GM12878 (cell line): ENCODE data around the gene DIP2B. TPM values are rescaled to one million over a fixed set of nuclear protein-coding genes. Genes with fewer than 3 reads are reported as not detected.

ENCODE experiments used
- ASH2L ChIP-seq: fragments of 300-600, 200-600 bp; sonication (generic); IDR thresholded peaks from 2 replicates; pipeline ENCODE4 v1.6.1; 2017; ENCODE audit warnings: low read depth, mild to moderate bottlenecking, borderline replicate concordance
- ATF3 ChIP-seq: IDR thresholded peaks from 2 replicates; pipeline ENCODE4 v1.6.1; 2011; ENCODE audit warnings: low read depth, mild to moderate bottlenecking, low read length, moderate library complexity, borderline replicate concordance; ENCODE audit errors: extremely low read depth
- BHLHE40 ChIP-seq, 2 experiments: fragments of 450-650 bp in 1 of 2; IDR thresholded peaks; 2 replicates each; pipeline ENCODE4 v1.6.1; 2011 to 2017; ENCODE audit warnings: low read depth in 2 of 2, borderline replicate concordance in 1 of 2, improper control_type of control experiment in 1 of 2, low read length in 1 of 2, mild to moderate bottlenecking in 1 of 2
- CBFB ChIP-seq: IDR thresholded peaks from 2 replicates; pipeline ENCODE4 v1.6.1; 2016; ENCODE audit warnings: antibody characterized with exemption, low read depth
- CBX5 ChIP-seq: sonication (generic); IDR thresholded peaks from 2 replicates; pipeline ENCODE4 v1.6.1; 2016; ENCODE audit warnings: low read depth, moderate library complexity, mild to moderate bottlenecking, inconsistent platforms
- CREB1 ChIP-seq: IDR thresholded peaks from 2 replicates; pipeline ENCODE4 v1.6.1; 2012; ENCODE audit warnings: low read depth, mild to moderate bottlenecking, inconsistent platforms
- CUX1 ChIP-seq: IDR thresholded peaks from 2 replicates; pipeline ENCODE4 v1.6.1; 2012; ENCODE audit warnings: improper control_type of control experiment, low read depth, low read length; ENCODE audit not compliant: insufficient replicate concordance
- EP300 ChIP-seq, 2 experiments: fragments of 150-350 bp in 1 of 2; IDR thresholded peaks; 2 replicates each; pipeline ENCODE4 v1.6.1; 2011 to 2012; ENCODE audit warnings: low read depth in 2 of 2, low read length in 2 of 2, borderline replicate concordance in 1 of 2, improper control_type of control experiment in 1 of 2, inconsistent platforms in 1 of 2; ENCODE audit not compliant: control insufficient read depth in 1 of 2
- KAT2A ChIP-seq: conservative IDR thresholded peaks from 2 replicates; pipeline ENCODE4 v1.6.1; 2011; ENCODE audit warnings: low read depth, low read length; ENCODE audit not compliant: control insufficient read depth
- MTA2 ChIP-seq: fragments of 450-650 bp; IDR thresholded peaks from 2 replicates; pipeline ENCODE4 v1.6.1; 2016; ENCODE audit warnings: low read depth, mild to moderate bottlenecking, moderate library complexity
- NFXL1 ChIP-seq: fragments of 450-650 bp; IDR thresholded peaks from 2 replicates; pipeline ENCODE4 v1.6.1; 2017; ENCODE audit warnings: antibody characterized with exemption, mild to moderate bottlenecking, borderline replicate concordance
- NKRF ChIP-seq: fragments of 450-650 bp; conservative IDR thresholded peaks from 2 replicates; pipeline ENCODE4 v1.6.1; 2017; ENCODE audit warnings: mild to moderate bottlenecking, moderate library complexity
- NR2C2 ChIP-seq: IDR thresholded peaks from 2 replicates; pipeline ENCODE4 v1.6.1; 2011; ENCODE audit warnings: borderline replicate concordance, low read depth; ENCODE audit not compliant: control insufficient read depth, insufficient read length
- SUZ12 ChIP-seq: fragments of 200-600 bp; sonication (generic); IDR thresholded peaks from one replicate; pipeline ENCODE4 v1.6.1; 2018; ENCODE audit warnings: antibody characterized with exemption, mild to moderate bottlenecking; ENCODE audit not compliant: unreplicated experiment
- ZNF207 ChIP-seq: fragments of 450-650 bp; IDR thresholded peaks from 2 replicates; pipeline ENCODE4 v1.6.1; 2014; ENCODE audit warnings: antibody characterized with exemption, mild to moderate bottlenecking, borderline replicate concordance
- ZSCAN29 ChIP-seq: fragments of 450-650 bp; IDR thresholded peaks from 2 replicates; pipeline ENCODE4 v1.6.1; 2017; ENCODE audit warnings: mild to moderate bottlenecking, moderate library complexity
- polyA plus RNA-seq, 11 experiments: library from polyadenylated mRNA; depleted of rRNA in 4 of 11; unstranded in 6 of 11; stranded (reverse) in 5 of 11; fragments of >200 nt; fragmentation: Nextera tagmentation in 4 of 11; fragmentation: Illumina TruSeq in 1 of 11; extraction: Ambion mirVana in 4 of 11; extraction: Trizol in 1 of 11; gene quantifications; 1 replicate in 1 of 11; 2 replicates in 10 of 11; pipeline versions ENCODE4 v1.2.1 to v1.2.3, GENCODE V29; 2011 to 2016; ENCODE audit warnings: inconsistent platforms in 2 of 11, missing spikeins in 2 of 11, low read depth in 1 of 11
- total RNA-seq, 4 experiments: library from RNA; depleted of rRNA in 3 of 4; stranded (reverse); fragments of >200 nt in 3 of 4; fragmentation: Illumina TruSeq in 1 of 4; extraction: Trizol in 1 of 4; gene quantifications; 2 replicates each; pipeline versions ENCODE4 v1.2.1 to v1.2.3, GENCODE V29; 2013 to 2021
- TF ChIP-seq, protein P1 (sequence below): fragments of 450-650 bp; IDR thresholded peaks from 2 replicates; pipeline ENCODE4 v1.6.1; 2017; ENCODE audit warnings: mild to moderate bottlenecking, low read depth, inconsistent platforms; ENCODE audit not compliant: poor library complexity, severe bottlenecking

DIP2B gene
- total and polyA plus RNA-seq, 10 of the 15 experiments (the other 5 are each of a cell fraction or from before 2014, with no cell fraction given) = 4.5 to 30.0 (median 18.6) TPM

GRCh38 chr12:50504798-50505674 is at the start of gene DIP2B (continued):
- peak; percentile 59; the same call in 1 of the 2 replicates for TF ChIP-seq ATF3
- TF ChIP-seq CBFB = 0 out of 2 replicates have a peak, but pooled peaks have one; percentile 16
- TF ChIP-seq CREB1 = peak; percentile 33; the same call in 1 of the 2 replicates
- no peak for TF ChIP-seq NR2C2
- peak; percentile 51; the same call in 1 of the 2 replicates for TF ChIP-seq ASH2L
- TF ChIP-seq SUZ12 = no peak
- TF ChIP-seq KAT2A = no peak
- 0 out of 2 replicates have a peak, but pooled peaks have one; percentile 17 for TF ChIP-seq ZNF207
- no peak for TF ChIP-seq ZSCAN29
- TF ChIP-seq, protein P1, sequence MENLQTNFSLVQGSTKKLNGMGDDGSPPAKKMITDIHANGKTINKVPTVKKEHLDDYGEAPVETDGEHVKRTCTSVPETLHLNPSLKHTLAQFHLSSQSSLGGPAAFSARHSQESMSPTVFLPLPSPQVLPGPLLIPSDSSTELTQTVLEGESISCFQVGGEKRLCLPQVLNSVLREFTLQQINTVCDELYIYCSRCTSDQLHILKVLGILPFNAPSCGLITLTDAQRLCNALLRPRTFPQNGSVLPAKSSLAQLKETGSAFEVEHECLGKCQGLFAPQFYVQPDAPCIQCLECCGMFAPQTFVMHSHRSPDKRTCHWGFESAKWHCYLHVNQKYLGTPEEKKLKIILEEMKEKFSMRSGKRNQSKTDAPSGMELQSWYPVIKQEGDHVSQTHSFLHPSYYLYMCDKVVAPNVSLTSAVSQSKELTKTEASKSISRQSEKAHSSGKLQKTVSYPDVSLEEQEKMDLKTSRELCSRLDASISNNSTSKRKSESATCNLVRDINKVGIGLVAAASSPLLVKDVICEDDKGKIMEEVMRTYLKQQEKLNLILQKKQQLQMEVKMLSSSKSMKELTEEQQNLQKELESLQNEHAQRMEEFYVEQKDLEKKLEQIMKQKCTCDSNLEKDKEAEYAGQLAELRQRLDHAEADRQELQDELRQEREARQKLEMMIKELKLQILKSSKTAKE = peak; percentile 47
- no peak for TF ChIP-seq EP300 (IDR thresholded peaks at IDR 0.05; ENCODE audit: borderline replicate concordance in 1 of 2, control insufficient read depth in 1 of 2, low read depth in 2 of 2, low read length in 2 of 2)
- peak; percentile 89 to 97 for TF ChIP-seq BHLHE40 (IDR thresholded peaks at IDR 0.05; ENCODE audit: borderline replicate concordance in 1 of 2, low read depth in 2 of 2, low read length in 1 of 2)
- TF ChIP-seq NFXL1 = no peak
- TF ChIP-seq CUX1 = no peak
- TF ChIP-seq NKRF = peak; percentile 91
- TF ChIP-seq CBX5 = 0 out of 2 replicates have a peak, but pooled peaks have one; percentile 65
- no peak for TF ChIP-seq MTA2
- TF ChIP-seq, all 136 proteins: peak for 47
